ENCODE results near the gene CTH. TPM values are rescaled to one million over a fixed set of nuclear protein-coding genes. Genes with fewer than 3 reads are reported as not detected.

Gene CTH
- total and polyA plus RNA-seq, 11 donors, result 0.74 to 3.9 (median 1.6) TPM

DNA sequence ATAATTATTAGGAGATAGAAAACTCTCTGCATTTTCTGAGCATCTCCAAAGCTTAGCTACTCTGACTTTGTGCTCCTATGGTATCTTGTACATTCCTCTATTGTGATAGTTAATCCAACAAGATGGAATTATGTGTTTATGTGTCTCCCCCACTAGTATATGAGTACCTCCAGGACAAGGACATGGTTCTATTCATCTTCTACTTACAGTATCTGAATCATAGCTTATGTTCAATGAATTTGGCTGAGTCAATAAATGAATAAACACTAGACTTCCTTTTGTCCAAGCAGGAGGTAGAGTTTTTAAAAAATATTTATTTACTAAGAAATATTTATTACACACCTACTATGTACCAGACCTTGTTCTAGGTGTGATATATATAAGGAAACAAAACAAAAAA lies 18.4 kb upstream of the CTH start:
- intact Hi-C loops (cut with DNase I), result no loop called here
- Histone ChIP-seq H3K9me3 (no peaks in the 10 kb centered on the region), H3K27ac (no peak overlapping the region), H3K36me3 (no peaks in the 10 kb centered on the region), H3K4me1 (no peaks in the 10 kb centered on the region), H3K27me3 (no peaks in the 10 kb centered on the region), H3K4me3 (no peak overlapping the region)
- TF ChIP-seq, protein P1, sequence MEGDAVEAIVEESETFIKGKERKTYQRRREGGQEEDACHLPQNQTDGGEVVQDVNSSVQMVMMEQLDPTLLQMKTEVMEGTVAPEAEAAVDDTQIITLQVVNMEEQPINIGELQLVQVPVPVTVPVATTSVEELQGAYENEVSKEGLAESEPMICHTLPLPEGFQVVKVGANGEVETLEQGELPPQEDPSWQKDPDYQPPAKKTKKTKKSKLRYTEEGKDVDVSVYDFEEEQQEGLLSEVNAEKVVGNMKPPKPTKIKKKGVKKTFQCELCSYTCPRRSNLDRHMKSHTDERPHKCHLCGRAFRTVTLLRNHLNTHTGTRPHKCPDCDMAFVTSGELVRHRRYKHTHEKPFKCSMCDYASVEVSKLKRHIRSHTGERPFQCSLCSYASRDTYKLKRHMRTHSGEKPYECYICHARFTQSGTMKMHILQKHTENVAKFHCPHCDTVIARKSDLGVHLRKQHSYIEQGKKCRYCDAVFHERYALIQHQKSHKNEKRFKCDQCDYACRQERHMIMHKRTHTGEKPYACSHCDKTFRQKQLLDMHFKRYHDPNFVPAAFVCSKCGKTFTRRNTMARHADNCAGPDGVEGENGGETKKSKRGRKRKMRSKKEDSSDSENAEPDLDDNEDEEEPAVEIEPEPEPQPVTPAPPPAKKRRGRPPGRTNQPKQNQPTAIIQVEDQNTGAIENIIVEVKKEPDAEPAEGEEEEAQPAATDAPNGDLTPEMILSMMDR (IDR thresholded peaks at IDR 0.05), result no peak
- TF ChIP-seq POLR2A (IDR thresholded peaks at IDR 0.05), result no peak
- DNase-seq (no peak), ATAC-seq (no peak)

DNA sequence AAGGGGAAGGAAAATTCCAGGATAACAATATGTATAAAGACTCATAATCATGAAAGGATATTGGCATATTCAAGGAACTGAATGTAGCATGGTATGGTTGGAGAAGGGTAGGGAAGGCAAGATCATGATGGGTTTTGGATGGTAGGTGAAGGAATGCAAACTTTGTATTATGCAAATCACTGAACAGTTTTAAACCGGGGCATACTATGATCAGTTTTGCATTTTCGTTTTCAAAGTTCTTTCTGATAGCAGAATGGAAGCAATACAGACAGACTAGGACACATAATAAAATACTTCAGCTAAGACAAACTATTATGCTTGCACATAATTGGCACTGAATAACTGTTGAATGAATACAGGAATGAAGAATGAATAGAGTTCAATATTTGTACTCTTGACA lies 14.5 kb upstream of the CTH start:
- DNase-seq, result no peak
- 64 to 85% (median 80%) methylated on average over 2 of the region's 2 CpGs for WGBS, 4 donors
- no peaks in the 10 kb centered on the region for H3K4me1 ChIP-seq
- TF ChIP-seq, protein P1 (IDR thresholded peaks at IDR 0.05), result no peak
- TF ChIP-seq POLR2A (IDR thresholded peaks at IDR 0.05), result no peak
- no peaks in the 10 kb centered on the region for H3K36me3 ChIP-seq
- no peak overlapping the region for H3K4me3 ChIP-seq
- no peaks in the 10 kb centered on the region for H3K9me3 ChIP-seq
- no peak overlapping the region for H3K27ac ChIP-seq
- intact Hi-C loops (cut with DNase I), result no loop called here
- ATAC-seq, result no peak
- H3K27me3 ChIP-seq, result no peaks in the 10 kb centered on the region

DNA sequence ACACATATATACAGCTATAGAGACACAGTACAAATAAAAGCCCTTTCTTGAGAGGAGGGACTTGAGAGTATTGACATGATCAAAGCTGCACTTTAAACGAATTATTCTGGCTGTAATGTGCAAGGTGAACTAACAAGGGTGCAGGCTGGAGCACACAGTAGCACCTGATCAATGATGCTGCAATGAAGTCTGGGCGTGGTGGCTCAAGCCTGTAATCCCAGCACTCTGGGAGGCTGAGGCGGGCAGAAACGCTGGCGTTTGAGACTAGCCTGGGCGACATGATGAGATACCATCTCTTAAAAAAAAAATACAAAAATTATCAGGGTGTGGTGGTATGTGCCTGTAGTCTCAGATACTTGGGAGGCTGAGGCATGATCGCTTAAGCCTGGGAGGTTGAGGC lies 14.1 kb upstream of the CTH start:
- 79 to 86% (median 84%) methylated on average over 7 of the region's 7 CpGs for WGBS, 4 donors
- ATAC-seq, result no peak

DNA sequence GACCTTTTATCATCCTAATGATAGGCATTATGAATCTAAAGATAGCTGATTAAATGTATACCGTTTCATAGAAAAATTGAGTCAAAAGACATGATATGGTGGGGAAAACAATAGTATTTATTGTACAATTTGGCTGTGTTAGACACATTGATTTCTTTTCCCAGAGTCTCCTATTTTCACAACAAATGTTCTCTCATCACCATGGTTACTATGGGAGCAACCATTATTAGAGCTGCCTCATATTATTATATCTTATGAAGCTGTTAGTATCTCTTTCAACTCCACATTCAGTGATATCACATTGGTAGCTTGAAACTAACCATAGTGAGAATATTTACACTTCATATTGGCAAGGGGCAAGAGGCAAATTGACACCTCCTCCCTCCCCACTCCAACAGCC lies 10.7 kb upstream of the CTH start:
- intact Hi-C loops (cut with DNase I), result no loop called here
- no peaks in the 10 kb centered on the region for H3K36me3 ChIP-seq
- 76 to 86% (median 82%) methylated on average over 1 of the region's 1 CpG for WGBS, 4 donors
- no peak for ATAC-seq
- H3K9me3 ChIP-seq, result no peaks in the 10 kb centered on the region
- TF ChIP-seq POLR2A (IDR thresholded peaks at IDR 0.05), result no peak
- TF ChIP-seq, protein P1 (IDR thresholded peaks at IDR 0.05), result no peak
- H3K27me3 ChIP-seq, result no peaks in the 10 kb centered on the region
- H3K4me3 ChIP-seq, result no peak overlapping the region
- no peak for DNase-seq
- H3K4me1 ChIP-seq, result no peaks in the 10 kb centered on the region
- H3K27ac ChIP-seq, result no peak overlapping the region

More for the DNA sequence above, 14.1 kb upstream of the CTH start:
- intact Hi-C loops (cut with DNase I), result no loop called here
- Histone ChIP-seq H3K4me3 (no peak overlapping the region), H3K36me3 (no peaks in the 10 kb centered on the region), H3K4me1 (no peaks in the 10 kb centered on the region), H3K9me3 (no peaks in the 10 kb centered on the region), H3K27ac (no peak overlapping the region), H3K27me3 (no peaks in the 10 kb centered on the region)
- no peak for DNase-seq
- no peak for TF ChIP-seq POLR2A (IDR thresholded peaks at IDR 0.05)
- TF ChIP-seq, protein P1 (IDR thresholded peaks at IDR 0.05), result no peak
